GM12891 (cell line): ENCODE results near the gene UCHL5.

Source experiments
- PAX5 ChIP-seq: IDR thresholded peaks from 2 replicates; pipeline ENCODE4 v1.6.1; 2011; ENCODE audit warnings: low read length, moderate library complexity, mild to moderate bottlenecking; ENCODE audit not compliant: insufficient read depth, severe bottlenecking
- POLR2A ChIP-seq: IDR thresholded peaks from 2 replicates; pipeline ENCODE4 v1.6.1; 2011; ENCODE audit warnings: low read depth, low read length, control low read depth
- POLR2AphosphoS5 ChIP-seq: IDR thresholded peaks from 2 replicates; pipeline ENCODE4 v1.6.1; 2011; ENCODE audit warnings: low read depth, low read length, control low read depth
- SPI1 ChIP-seq: IDR thresholded peaks from 2 replicates; pipeline ENCODE4 v1.6.1; 2011; ENCODE audit warnings: low read depth, low read length, control low read depth
- TAF1 ChIP-seq: IDR thresholded peaks from 2 replicates; pipeline ENCODE4 v1.6.1; 2011; ENCODE audit warnings: low read depth, low read length, control low read depth

- no peak for TF ChIP-seq POLR2A
- no peak for TF ChIP-seq POLR2AphosphoS5
- TF ChIP-seq TAF1, result no peak
- no peak for TF ChIP-seq SPI1
- no peak for TF ChIP-seq PAX5
These were observed 65.6 kb downstream of the UCHL5 start for GRCh38 chr1:192993426-192994085.
